ENCODE data around the gene VWDE. TPM values are rescaled to one million over a fixed set of nuclear protein-coding genes. Genes with fewer than 3 reads are reported as not detected.

VWDE gene
- total RNA-seq, 4 donors from 2014 or later = not detected

GRCh38 chr7:12431886-12432556 lies 28.4 kb upstream of the VWDE start:
- TF ChIP-seq CTCF (IDR thresholded peaks at IDR 0.05; ENCODE audit: low read depth) = no peak

GRCh38 chr7:12425311-12425710 lies 21.6 kb upstream of the VWDE start:
- TF ChIP-seq CTCF (IDR thresholded peaks at IDR 0.05; ENCODE audit: low read depth) = no peak

- no peak for TF ChIP-seq CTCF (IDR thresholded peaks at IDR 0.05; ENCODE audit: low read depth)
Observed at GRCh38 chr7:12423997-12424745, 20.5 kb upstream of the VWDE start.

- no peak for TF ChIP-seq CTCF (IDR thresholded peaks at IDR 0.05; ENCODE audit: low read depth)
Observed at GRCh38 chr7:12423355-12423996, 19.8 kb upstream of the VWDE start.

- no peak for TF ChIP-seq CTCF (IDR thresholded peaks at IDR 0.05; ENCODE audit: low read depth)
Observed at GRCh38 chr7:12422554-12423320, 19.1 kb upstream of the VWDE start.

- no peak for TF ChIP-seq CTCF (IDR thresholded peaks at IDR 0.05; ENCODE audit: low read depth)
Observed at GRCh38 chr7:12418452-12418851, 14.8 kb upstream of the VWDE start.
